ENCODE data around the gene TNNI2.

Gene TNNI2

DNA sequence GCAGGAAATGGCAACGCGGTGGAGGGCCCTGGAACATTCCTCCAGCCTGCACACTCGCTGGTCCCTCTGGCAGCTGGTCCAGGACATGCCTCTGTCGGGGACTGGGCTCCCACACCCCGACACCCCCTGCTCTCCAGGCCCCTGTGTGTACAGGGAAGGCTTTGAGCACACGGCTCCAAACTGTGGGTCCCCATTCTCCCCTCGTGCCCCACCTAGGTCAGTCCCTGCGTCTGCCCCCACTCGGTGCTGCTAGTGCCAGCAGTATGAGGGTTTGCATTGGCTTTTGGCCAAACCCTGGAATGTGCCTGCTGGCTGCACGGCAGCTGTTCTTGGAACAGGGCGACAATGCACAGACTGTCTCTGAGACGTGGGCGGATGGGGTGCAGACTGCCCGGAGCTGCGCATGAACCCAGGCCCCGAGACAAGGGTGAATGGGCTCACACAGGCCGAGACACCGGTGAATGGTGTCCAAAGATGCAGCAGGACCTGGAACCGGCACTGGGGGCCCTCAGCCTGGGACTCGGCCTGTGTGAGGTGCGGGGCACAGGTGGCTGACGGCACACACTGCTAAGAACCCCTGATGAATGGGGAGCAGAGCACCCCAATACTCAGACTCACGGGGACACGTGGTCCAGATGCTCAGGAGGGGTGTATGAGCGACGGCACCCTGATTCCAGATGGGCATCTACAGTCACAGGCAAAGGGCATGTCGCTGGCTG lies 11.5 kb upstream of the TNNI2 start:
- Histone ChIP-seq H3K79me2 (no peaks in the 10 kb centered on the region), H3K27me3 (ENCODE audit: control insufficient read depth, insufficient read depth, low read length) (no peaks in the 10 kb centered on the region), H3K9me3 (ENCODE audit: control insufficient read depth, low read length) (no peaks in the 10 kb centered on the region), H3K4me3 (ENCODE audit: low read depth, low read length) (no peak overlapping the region), H2AFZ (no peak overlapping the region), H3K9ac (no peak overlapping the region), H3K4me1 (no peaks in the 10 kb centered on the region), H3K27ac (no peak overlapping the region), H3K4me2 (ENCODE audit: low read length) (no peak overlapping the region), H3K36me3 (ENCODE audit: control insufficient read depth, insufficient read depth, low read length) (no peaks in the 10 kb centered on the region)
- TF ChIP-seq, protein P1, sequence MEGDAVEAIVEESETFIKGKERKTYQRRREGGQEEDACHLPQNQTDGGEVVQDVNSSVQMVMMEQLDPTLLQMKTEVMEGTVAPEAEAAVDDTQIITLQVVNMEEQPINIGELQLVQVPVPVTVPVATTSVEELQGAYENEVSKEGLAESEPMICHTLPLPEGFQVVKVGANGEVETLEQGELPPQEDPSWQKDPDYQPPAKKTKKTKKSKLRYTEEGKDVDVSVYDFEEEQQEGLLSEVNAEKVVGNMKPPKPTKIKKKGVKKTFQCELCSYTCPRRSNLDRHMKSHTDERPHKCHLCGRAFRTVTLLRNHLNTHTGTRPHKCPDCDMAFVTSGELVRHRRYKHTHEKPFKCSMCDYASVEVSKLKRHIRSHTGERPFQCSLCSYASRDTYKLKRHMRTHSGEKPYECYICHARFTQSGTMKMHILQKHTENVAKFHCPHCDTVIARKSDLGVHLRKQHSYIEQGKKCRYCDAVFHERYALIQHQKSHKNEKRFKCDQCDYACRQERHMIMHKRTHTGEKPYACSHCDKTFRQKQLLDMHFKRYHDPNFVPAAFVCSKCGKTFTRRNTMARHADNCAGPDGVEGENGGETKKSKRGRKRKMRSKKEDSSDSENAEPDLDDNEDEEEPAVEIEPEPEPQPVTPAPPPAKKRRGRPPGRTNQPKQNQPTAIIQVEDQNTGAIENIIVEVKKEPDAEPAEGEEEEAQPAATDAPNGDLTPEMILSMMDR (IDR thresholded peaks at IDR 0.05), result no peak

DNA sequence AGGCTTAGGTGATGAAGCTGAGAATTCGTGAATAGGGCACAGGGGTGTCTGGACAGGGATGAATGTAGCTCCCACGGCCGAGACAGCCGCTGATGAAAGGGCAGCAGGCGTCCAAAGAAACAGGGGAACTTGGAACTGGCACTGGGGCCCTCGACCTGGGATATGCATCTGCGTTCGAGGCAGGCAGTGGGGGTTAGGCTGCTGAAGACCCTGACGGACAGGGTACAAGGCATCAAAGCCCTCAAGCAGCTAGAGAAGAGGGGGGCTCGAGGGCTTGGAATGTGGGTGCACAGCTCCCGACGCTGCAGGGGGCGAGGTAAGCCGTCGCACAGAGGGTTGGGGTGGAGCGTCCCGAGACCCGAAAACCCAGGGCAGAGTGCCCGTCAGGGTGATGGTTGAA lies 10.8 kb upstream of the TNNI2 start:
- Histone ChIP-seq H3K9me3 (ENCODE audit: control insufficient read depth, low read length) (no peaks in the 10 kb centered on the region), H3K36me3 (ENCODE audit: control insufficient read depth, insufficient read depth, low read length) (no peaks in the 10 kb centered on the region), H3K4me1 (no peaks in the 10 kb centered on the region), H2AFZ (no peak overlapping the region), H3K27ac (no peak overlapping the region), H3K4me2 (ENCODE audit: low read length) (no peak overlapping the region), H3K27me3 (ENCODE audit: control insufficient read depth, insufficient read depth, low read length) (no peaks in the 10 kb centered on the region), H3K4me3 (ENCODE audit: low read depth, low read length) (no peak overlapping the region), H3K79me2 (no peaks in the 10 kb centered on the region), H3K9ac (no peak overlapping the region)
- TF ChIP-seq, protein P1 (IDR thresholded peaks at IDR 0.05), result no peak

DNA sequence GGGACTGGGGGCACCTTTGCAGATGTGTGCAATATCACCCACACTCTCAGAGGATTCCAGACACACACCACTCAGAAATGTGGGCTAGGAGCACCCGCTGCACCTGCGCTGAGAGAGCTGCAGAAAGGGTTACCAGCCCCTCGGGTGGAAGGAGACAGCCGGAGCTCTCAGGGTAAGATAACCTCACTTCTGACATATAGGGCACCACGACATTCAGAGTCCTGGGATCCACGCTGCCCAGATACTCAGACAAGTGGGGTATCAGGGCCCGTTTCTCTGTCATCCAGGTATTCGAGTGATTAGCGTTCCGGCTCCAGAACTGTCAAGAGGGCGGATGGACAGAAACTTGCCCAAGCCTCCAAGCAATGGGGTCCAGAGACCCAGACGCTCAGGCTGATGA lies 10.2 kb upstream of the TNNI2 start:
- no peaks in the 10 kb centered on the region for H3K27me3 ChIP-seq (ENCODE audit: control insufficient read depth, insufficient read depth, low read length)
- no peaks in the 10 kb centered on the region for H3K4me1 ChIP-seq
- H3K4me2 ChIP-seq (ENCODE audit: low read length), result no peak overlapping the region
- H2AFZ ChIP-seq, result no peak overlapping the region
- H3K9ac ChIP-seq, result no peak overlapping the region
- no peak overlapping the region for H3K27ac ChIP-seq
- no peaks in the 10 kb centered on the region for H3K9me3 ChIP-seq (ENCODE audit: control insufficient read depth, low read length)
- no peaks in the 10 kb centered on the region for H3K79me2 ChIP-seq
- no peaks in the 10 kb centered on the region for H3K36me3 ChIP-seq (ENCODE audit: control insufficient read depth, insufficient read depth, low read length)
- TF ChIP-seq, protein P1 (IDR thresholded peaks at IDR 0.05), result no peak
- H3K4me3 ChIP-seq (ENCODE audit: low read depth, low read length), result no peak overlapping the region

DNA sequence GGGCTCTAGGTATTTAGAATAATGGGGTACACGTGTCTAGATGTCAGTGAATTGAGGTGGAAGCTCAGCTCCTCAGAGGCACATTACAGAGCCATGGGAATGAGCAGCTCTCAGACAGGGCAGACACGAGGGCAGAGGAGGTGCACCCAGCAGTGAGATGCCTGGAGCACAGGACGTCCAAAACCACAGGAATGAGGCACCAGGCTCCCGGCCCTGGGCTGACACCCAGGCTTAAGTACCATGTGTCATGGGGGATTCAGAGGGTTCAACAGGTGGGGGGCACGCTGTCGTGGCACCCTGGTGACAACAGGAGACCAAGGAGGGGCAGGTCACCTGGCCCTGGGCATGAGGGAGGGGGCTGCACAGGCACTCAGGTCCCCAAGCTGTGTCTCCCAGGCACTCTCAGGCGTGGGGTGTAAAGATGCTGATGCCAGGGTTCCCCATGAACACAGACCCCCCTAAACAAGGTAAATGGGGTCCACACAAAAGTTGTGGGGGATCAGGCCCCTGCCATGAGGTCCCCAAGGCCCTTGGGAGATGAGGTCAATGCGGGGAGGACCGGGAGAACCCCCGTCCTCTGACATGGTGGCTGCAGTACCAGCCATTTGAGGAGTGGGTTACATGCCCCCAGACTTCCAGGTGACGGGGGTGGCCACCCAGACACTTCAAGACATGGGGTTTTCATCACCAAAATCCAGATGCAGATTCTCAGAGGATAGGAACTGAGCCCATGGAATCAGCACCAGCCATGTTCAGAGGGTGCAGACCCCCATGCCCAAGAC lies 9.6 kb upstream of the TNNI2 start:
- H3K9me3 ChIP-seq (ENCODE audit: control insufficient read depth, low read length), result no peaks in the 10 kb centered on the region
- no peaks in the 10 kb centered on the region for H3K27me3 ChIP-seq (ENCODE audit: control insufficient read depth, insufficient read depth, low read length)
- no peaks in the 10 kb centered on the region for H3K36me3 ChIP-seq (ENCODE audit: control insufficient read depth, insufficient read depth, low read length)
- H3K4me3 ChIP-seq (ENCODE audit: low read depth, low read length), result no peak overlapping the region
- H3K27ac ChIP-seq, result no peak overlapping the region
- H2AFZ ChIP-seq, result no peak overlapping the region
- no peaks in the 10 kb centered on the region for H3K79me2 ChIP-seq
- H3K9ac ChIP-seq, result no peak overlapping the region
- no peak overlapping the region for H3K4me2 ChIP-seq (ENCODE audit: low read length)
- TF ChIP-seq, protein P1 (IDR thresholded peaks at IDR 0.05), result no peak
- no peaks in the 10 kb centered on the region for H3K4me1 ChIP-seq
